Stimulated activated CD8-positive, alpha-beta memory T cell treated with anti-CD3 and anti-CD28 coated beads, Interleukin-12 subunit alpha, Interleukin-12 subunit beta, amount 100 ng/mL, for 4 hours (primary cell): ENCODE data around the gene LRMDA.

Experiments
- DNase-seq: peaks from one replicate; pipeline ENCODE4 v3.0.0-alpha.2; 2020; ENCODE audit warnings: low read depth

LRMDA gene

GRCh38 chr10:75999515-76000209, 568.2 kb downstream of the LRMDA start:
- no peak for DNase-seq

GRCh38 chr10:76000550-76000949, 569.1 kb downstream of the LRMDA start:
- DNase-seq, result no peak

- DNase-seq, result no peak
These were observed 569.6 kb downstream of the LRMDA start for GRCh38 chr10:76001019-76001418.

DNA sequence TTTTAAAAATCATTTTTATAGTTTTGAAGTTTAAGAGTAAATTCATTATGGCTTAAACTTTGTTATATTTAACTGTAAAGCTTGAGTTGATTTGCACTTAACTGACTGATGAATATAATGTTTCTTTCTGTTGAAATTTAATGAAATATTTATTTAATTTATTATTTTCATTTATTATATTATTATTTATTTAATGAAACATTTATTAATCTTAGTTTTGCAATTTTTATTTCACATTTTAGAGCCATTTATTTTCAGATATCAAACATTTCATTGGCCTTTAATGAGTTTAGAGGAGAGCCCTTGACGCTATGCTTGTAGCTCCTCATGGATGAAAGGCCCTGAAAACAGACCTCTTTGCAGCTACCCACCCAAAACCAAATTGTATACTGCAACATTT, 570.0 kb downstream of the LRMDA start:
- DNase-seq, result no peak

DNA sequence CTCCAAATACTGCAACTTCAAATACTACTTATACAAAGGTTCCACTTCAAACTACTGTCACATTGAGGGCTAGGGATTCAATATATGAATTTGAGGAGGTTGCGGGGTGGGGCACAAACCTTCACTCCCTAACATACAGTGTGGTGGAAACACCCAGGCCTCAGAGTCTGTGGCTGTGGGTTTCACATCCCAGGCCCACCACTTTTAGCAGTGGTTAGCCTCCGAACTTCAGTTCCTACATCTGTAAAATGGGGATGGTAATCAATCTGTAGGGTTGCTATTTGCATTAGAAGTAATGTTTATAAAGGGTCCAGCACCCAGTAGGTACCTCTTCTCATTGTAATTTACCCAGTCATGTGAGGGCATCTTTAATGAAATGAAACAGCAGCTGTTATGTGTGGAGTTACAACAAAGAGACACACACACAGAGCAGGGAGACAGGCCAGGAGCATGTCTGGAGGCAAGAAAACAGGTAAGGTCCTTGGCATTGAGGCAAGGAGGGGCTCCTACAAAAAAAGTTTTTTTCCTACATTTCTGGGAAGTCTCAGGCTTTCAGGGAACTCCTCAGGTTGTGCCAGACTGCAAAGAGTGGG, 570.9 kb downstream of the LRMDA start:
- no peak for DNase-seq

GRCh38 chr10:76007667-76008181, 576.3 kb downstream of the LRMDA start:
- no peak for DNase-seq

DNA sequence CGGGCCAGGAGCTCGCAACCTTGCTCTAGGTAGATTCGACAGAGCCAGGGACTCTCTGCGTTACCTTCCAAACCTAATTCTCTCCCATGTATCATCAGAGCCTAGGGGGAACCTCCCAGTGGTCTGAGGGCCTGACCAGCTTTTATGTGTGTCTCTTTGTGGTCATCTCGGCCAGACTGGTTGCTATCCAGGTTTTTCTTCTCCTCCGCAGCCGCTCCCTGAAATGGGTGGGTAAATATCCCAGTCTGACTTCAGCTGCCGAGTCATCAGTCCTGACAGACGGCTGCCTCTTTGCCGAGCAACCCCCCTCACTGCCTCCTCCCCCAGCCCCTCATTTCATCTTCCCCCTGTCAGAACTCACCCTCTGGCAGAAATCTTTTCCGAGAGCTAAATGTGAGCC, 578.1 kb downstream of the LRMDA start:
- DNase-seq, result no peak

DNA sequence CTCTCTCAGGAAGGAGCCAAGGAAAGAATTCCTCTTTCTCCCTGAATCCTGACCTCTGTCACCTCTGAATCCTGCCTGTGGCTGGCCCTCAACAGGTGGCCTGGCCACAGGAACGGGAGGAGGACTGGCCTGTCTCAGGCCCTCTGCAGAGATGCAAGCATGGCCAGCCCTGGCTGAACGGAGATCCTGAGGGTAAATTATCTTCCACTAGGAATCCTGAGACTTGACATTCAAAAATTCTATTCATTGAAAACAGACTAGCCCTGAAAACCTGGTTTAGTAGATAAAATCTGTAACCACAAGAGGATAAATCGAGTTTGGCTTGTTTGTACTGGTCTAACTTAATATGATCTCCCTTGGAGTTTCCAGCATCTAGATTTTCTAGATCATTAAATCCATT, 579.3 kb downstream of the LRMDA start:
- DNase-seq, result no peak

- no peak for DNase-seq
These were observed 581.4 kb downstream of the LRMDA start for GRCh38 chr10:76012716-76013327.

GRCh38 chr10:76015245-76015644, 583.8 kb downstream of the LRMDA start:
- DNase-seq, result no peak

GRCh38 chr10:76017026-76017732, 585.8 kb downstream of the LRMDA start:
- no peak for DNase-seq

- DNase-seq, result no peak
These were observed 586.5 kb downstream of the LRMDA start for GRCh38 chr10:76017733-76018433.

DNA sequence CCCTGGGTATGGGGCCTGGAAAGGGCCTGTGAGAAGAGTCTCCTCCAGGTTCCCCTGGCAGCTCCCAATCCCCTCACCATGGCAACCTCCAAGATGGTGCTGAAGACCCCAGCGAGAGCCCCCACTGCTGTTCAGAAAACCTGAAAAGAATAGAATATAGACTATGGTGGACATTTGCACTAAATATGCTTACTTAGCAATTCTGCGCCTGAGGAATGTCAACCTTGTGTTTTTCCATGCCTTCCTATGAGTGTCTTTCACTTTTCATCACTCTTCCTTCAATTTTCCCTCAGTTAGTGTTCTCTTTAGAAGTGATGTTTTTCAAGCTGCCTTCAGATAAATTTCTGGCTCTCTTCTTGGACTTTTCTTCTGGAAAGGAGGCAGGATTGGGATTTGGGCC, 589.2 kb downstream of the LRMDA start:
- no peak for DNase-seq

- DNase-seq, result no peak
These were observed 590.0 kb downstream of the LRMDA start for GRCh38 chr10:76021398-76021797.

GRCh38 chr10:76022366-76022765, 590.9 kb downstream of the LRMDA start:
- DNase-seq, result no peak

DNA sequence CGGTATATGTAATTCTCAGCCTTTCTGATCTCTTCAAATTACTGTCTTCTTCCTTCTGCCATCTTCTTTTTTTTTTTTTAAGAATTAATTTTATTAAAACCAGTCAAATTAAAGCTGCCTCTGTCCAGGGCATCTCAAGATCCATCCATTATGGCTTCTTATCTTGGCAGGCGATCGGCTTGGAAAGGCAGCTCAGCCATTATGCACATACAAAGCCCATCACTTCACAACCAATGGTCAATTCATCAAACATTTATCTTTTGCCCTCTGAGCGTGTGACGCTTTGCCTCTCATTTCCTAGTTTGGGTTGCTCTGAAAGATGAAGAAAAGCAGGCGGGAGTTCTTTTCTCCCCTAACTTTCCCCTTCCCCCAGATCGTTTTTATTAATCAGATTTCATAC, 591.6 kb downstream of the LRMDA start:
- no peak for DNase-seq

DNA sequence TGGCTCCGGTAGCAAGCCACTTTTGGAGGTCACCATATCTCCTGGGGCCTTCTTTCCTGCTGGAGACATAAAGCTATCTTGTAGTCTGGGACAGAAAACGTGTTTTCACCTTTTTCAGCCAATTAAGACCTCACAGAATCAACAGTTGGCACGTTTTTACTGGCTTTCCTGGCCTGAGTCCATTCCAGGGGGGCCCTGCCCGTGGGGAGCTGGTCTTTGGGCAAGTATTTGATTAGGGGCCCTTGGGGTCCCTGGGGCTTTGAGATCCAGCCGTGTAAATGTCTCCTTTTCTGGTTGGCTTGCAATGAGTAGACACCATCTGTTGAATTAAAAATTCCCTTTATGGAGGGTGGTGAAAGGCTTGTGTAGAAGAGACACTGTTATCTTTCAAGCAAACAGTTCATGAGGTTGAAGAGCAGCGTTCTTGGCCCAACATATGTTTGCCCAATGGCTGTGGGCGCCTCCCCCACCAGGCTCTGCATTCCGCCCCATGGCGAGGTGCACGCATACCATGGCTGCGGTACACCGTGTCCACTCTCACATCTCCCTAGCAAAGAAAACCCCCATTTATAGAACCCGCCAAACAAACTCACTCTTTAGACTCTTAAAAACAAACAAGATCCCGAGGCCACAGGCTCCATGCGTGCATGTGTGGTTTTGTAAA, 593.2 kb downstream of the LRMDA start:
- no peak for DNase-seq

- DNase-seq, result no peak
These were observed 593.7 kb downstream of the LRMDA start for GRCh38 chr10:76025124-76025477.

DNA sequence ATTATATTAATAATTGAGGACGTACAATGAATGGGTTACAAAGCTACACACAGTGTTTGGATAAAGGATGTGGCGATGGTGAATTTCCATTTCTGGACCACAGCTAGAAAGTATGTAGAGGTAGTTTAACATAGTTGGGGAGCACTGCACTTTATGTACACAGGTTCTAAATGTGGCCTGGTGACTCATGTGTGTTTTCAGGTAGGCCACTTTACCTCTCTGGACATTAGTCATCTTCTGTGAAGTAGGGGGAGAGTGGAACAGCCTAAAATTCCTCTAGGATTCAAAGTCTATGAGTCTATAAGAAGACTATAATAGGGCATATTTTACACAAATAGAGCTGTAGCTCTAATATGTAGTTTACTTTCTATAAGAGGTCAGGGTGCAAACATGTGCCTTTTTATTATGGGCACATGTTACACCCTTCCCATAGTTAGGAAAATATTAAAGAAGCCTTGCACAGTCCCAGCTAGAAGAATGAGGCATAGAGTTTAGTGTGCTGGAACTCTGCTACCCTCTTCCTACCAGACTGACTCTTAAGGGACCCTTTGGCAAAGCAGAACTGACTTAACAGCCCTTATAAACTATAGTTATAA, 594.9 kb downstream of the LRMDA start:
- DNase-seq, result no peak

GRCh38 chr10:76026905-76027304, 595.5 kb downstream of the LRMDA start:
- DNase-seq, result no peak

GRCh38 chr10:76029782-76030181, 598.4 kb downstream of the LRMDA start:
- DNase-seq, result no peak
